Right atrium auricular region (tissue), 2 donors: Measurements from ENCODE around the gene RET. TPM values are rescaled to one million over a fixed set of nuclear protein-coding genes. Genes with fewer than 3 reads are reported as not detected.

Experiments
- DNase-seq: peaks from one replicate; pipeline ENCODE4 v3.0.0-alpha.2; 2019; ENCODE audit warnings: low spot score
- H3K27ac ChIP-seq, 2 donors: fragments of 200-600 bp; sonication (generic); 1 replicate in 1 of 2; 2 replicates in 1 of 2; pipeline ENCODE4 v1.5.1; 2016 to 2019
- H3K27me3 ChIP-seq, 2 donors: fragments of 200-600 bp; sonication (generic); one replicate each; pipeline versions ENCODE4 v1.5.1 to v1.6.0; 2017 to 2019
- H3K36me3 ChIP-seq: fragments of 200-600 bp; sonication (generic); one replicate; pipeline ENCODE4 v1.5.1; 2016
- H3K4me1 ChIP-seq, 2 donors: fragments of 200-600 bp; sonication (generic); one replicate each; pipeline versions ENCODE4 v1.5.1 to v1.6.0; 2017 to 2019
- H3K4me3 ChIP-seq, 2 donors: fragments of 200-600 bp; sonication (generic); 1 replicate in 1 of 2; 2 replicates in 1 of 2; pipeline ENCODE4 v1.5.1; 2017 to 2019; ENCODE audit warnings: mild to moderate bottlenecking in 1 of 2, moderate library complexity in 1 of 2
- H3K9me3 ChIP-seq, 2 donors: fragments of 200-600 bp; sonication (generic); one replicate each; pipeline ENCODE4 v1.5.1; 2019
- CTCF ChIP-seq, 2 donors: fragments of 200-600 bp; sonication (generic); IDR thresholded peaks; one replicate each; pipeline ENCODE4 v1.5.1; 2019; ENCODE audit warnings: antibody characterized with exemption in 2 of 2
- total RNA-seq, 2 donors: library from RNA; depleted of rRNA; stranded (reverse); fragments of >200 nt; gene quantifications; one replicate each; pipeline ENCODE4 v1.1.0, GENCODE V29; 2016

RET gene
- total RNA-seq, 2 donors from 2014 or later, result 0.12 to 0.44 TPM

- Histone ChIP-seq H3K4me1 (peaks cover 0 to 25% of the 10 kb centered on the region in 2 donors), H3K36me3 (peaks cover 36% of the 10 kb centered on the region)
- no peak for TF ChIP-seq CTCF (IDR thresholded peaks at IDR 0.05)
These were observed 96.3 kb downstream of the RET start for GRCh38 chr10:43173120-43173519.

GRCh38 chr10:43174969-43175368, 98.1 kb downstream of the RET start:
- no peak for TF ChIP-seq CTCF (IDR thresholded peaks at IDR 0.05)
- DNase-seq, result no peak
- Histone ChIP-seq H3K36me3 (peaks cover 38% of the 10 kb centered on the region), H3K4me3 (no peak overlapping the region), H3K4me1 (peaks cover 0 to 21% of the 10 kb centered on the region in 2 donors), H3K27ac (peak overlapping the region in 1 of 2 donors; percentile 53), H3K27me3 (no peaks in the 10 kb centered on the region), H3K9me3 (peaks cover 0 to 7% of the 10 kb centered on the region in 2 donors)

More at GRCh38 chr10:43173120-43173519, 96.3 kb downstream of the RET start:
- Histone ChIP-seq H3K27ac (peak overlapping the region in 1 of 2 donors; percentile 61), H3K27me3 (no peaks in the 10 kb centered on the region), H3K4me3 (no peak overlapping the region), H3K9me3 (no peaks in the 10 kb centered on the region)
- DNase-seq, result no peak

- Histone ChIP-seq H3K36me3 (peaks cover 44% of the 10 kb centered on the region), H3K9me3 (peaks cover 0 to 7% of the 10 kb centered on the region in 2 donors), H3K4me3 (no peak overlapping the region), H3K4me1 (peaks cover 0 to 21% of the 10 kb centered on the region in 2 donors), H3K27me3 (no peaks in the 10 kb centered on the region), H3K27ac (no peak overlapping the region)
- TF ChIP-seq CTCF (IDR thresholded peaks at IDR 0.05), result no peak
- DNase-seq, result no peak
These were observed 99.4 kb downstream of the RET start for GRCh38 chr10:43176271-43176670.

- H3K27ac ChIP-seq, result no peak overlapping the region
- no peak for DNase-seq
- H3K36me3 ChIP-seq, result peaks cover 44% of the 10 kb centered on the region
- no peak for TF ChIP-seq CTCF (IDR thresholded peaks at IDR 0.05)
- no peak overlapping the region for H3K4me3 ChIP-seq
- H3K9me3 ChIP-seq, result peaks cover 0 to 7% of the 10 kb centered on the region in 2 donors
- H3K27me3 ChIP-seq, result no peaks in the 10 kb centered on the region
- H3K4me1 ChIP-seq, result peaks cover 0 to 9% of the 10 kb centered on the region in 2 donors
These were observed 100.7 kb downstream of the RET start for GRCh38 chr10:43177595-43177994.

Other genes with a start within 250 kb of the RET start
- gene CSGALNACT2, start 61.4 kb downstream of the RET start, total RNA-seq, result 10 to 100 TPM; 10.0 to 14.9 TPM
- 1 to 10 TPM; 2.9 to 3.0 TPM for gene RASGEF1A, start 190.0 kb downstream of the RET start, total RNA-seq